OCI-LY1 (cell line): ENCODE results near the gene MTM1.

Experiments used
- EZH2 ChIP-seq: fragments of 200-600 bp; sonication (generic), shearing (Covaris generic); IDR thresholded peaks from 2 replicates; pipeline ENCODE4 v1.8.0; 2017; ENCODE audit warnings: borderline replicate concordance, mixed run types, mild to moderate bottlenecking, antibody characterized with exemption, low read length, moderate library complexity, mixed read lengths
- TF ChIP-seq, protein P1 (sequence below): fragments of 200-600 bp; sonication (generic), shearing (Covaris generic); IDR thresholded peaks from 2 replicates; pipeline ENCODE4 v1.5.1; 2017; ENCODE audit warnings: mild to moderate bottlenecking, antibody characterized with exemption, low read length, moderate library complexity, mixed read lengths

DNA sequence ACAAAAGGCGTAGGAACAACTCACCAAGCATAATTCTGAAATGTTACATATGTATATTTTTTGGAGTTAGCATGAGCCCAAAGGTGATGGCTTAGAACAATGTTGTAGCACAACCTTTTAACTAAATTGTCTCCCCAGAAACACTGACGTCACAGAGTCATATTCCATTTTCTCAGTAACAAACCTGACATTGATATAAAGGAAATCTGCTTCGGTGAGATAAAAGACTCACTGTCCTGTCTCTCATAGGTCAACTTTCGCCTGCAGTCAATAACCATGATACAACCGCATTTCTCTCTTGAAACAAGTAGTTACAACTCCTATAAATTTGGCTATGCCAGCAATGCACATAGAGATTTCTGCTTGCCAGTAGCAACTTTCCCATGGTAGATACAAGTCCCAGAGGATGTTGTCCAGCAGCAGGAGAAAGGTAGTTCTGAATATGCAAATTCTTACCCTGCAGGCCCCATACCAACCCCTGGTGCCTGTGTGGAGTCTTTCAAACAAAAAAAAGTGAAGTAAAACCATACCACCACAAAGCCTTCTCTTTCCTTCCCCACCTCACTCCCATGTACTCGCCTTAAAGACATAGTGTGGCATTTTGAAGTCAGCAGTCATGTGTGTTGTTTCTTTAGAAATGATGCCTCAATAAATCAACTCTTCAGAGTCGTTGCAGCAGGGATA is 47.9 kb downstream of the MTM1 start:
- TF ChIP-seq, protein P1, sequence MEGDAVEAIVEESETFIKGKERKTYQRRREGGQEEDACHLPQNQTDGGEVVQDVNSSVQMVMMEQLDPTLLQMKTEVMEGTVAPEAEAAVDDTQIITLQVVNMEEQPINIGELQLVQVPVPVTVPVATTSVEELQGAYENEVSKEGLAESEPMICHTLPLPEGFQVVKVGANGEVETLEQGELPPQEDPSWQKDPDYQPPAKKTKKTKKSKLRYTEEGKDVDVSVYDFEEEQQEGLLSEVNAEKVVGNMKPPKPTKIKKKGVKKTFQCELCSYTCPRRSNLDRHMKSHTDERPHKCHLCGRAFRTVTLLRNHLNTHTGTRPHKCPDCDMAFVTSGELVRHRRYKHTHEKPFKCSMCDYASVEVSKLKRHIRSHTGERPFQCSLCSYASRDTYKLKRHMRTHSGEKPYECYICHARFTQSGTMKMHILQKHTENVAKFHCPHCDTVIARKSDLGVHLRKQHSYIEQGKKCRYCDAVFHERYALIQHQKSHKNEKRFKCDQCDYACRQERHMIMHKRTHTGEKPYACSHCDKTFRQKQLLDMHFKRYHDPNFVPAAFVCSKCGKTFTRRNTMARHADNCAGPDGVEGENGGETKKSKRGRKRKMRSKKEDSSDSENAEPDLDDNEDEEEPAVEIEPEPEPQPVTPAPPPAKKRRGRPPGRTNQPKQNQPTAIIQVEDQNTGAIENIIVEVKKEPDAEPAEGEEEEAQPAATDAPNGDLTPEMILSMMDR: no peak
- TF ChIP-seq EZH2: no peak
